T-helper 2 cell treated with Interferon-gamma antibody and Interleukin-4, amounts not matched to agents 5 μg/mL and 100 μg/mL, for 36 hours (primary cell): ENCODE results near the gene NRTN.
A peak's percentile ranks its signal among the peaks of the same experiment; 100 is the strongest.
"Not testable (repeated sequence)": the region's sequence is repeated elsewhere in the genome, so short reads cannot be mapped to it uniquely, and the experiment has no call there.

Experiments used
- DNase-seq: peaks from one replicate; pipeline ENCODE4 v3.0.0; 2021; ENCODE audit warnings: low spot score
- H3K27ac Mint-ChIP-seq: one replicate; pipeline ENCODE4 v1.8.0; 2021; ENCODE audit warnings: mild to moderate bottlenecking, mixed read lengths
- H3K27me3 Mint-ChIP-seq: one replicate; pipeline ENCODE4 v1.8.0; 2021; ENCODE audit warnings: low read depth, mixed read lengths
- H3K36me3 Mint-ChIP-seq: one replicate; pipeline ENCODE4 v1.8.0; 2021; ENCODE audit warnings: low read depth, mixed read lengths
- H3K4me1 Mint-ChIP-seq: one replicate; pipeline ENCODE4 v1.8.0; 2021; ENCODE audit warnings: low read depth, mixed read lengths
- H3K4me3 Mint-ChIP-seq: one replicate; pipeline ENCODE4 v1.8.0; 2022; ENCODE audit warnings: mild to moderate bottlenecking, moderate library complexity, mixed read lengths
- H3K9me3 Mint-ChIP-seq: one replicate; pipeline ENCODE4 v1.8.0; 2021; ENCODE audit warnings: mixed read lengths

The NRTN gene, protein sequence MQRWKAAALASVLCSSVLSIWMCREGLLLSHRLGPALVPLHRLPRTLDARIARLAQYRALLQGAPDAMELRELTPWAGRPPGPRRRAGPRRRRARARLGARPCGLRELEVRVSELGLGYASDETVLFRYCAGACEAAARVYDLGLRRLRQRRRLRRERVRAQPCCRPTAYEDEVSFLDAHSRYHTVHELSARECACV

DNA sequence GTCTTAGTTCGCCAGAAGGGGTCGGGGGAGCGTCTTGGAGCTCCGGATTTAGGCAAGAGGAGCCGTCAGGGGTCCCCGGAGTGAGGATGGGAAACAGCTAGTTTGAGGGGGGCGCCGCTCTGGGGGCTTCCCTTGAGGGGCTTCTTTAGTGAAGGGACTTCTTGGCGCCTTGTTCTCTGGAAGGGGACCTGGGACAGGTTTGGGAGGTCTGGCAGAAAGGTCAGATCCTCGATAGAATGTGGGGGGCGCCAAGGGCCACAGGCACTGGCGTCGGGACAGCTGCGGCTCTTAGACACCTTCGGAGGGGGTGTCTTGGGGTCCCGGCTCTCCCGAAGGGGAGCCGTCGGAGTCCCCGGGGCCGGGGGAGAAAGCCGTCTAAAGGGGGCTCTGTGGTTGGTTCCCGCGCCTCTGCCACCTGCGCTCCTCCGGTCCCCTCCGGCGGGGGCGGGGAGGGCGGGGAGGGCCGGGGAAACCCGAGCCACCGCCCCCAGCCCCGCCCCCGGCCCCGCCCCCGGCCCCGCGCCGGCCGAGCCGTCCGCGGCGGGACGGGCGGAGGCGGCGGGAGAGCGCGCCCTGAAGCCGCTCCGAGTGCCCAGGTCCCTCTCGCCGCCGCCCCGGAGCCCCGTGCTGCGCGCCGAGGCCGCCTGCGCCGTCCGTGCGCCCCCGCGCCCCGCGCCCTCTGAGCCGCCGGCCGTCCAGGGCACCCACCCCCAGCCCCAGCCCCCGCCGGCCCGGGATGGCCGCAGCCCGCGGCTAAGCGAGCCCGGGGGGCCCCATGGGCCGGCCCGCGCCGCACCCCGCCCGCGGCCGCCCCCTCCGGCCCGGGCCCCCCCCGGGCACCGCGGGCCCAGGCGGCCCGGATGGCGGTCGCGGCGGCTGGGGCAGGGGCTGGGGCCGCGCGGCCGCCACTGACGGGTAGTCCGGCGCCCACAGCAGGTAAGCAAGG, at the start of gene NRTN:
TSS of gene NRTN (plus strand) at position 552 of the 946 bp plus-strand sequence. CDS start 19,099 bp downstream, outside the sequence.
- Mint-ChIP-seq H3K9me3 (no peaks in the 10 kb centered on the region), H3K4me1 (peaks cover 18% of the 10 kb centered on the region), H3K36me3 (no peaks in the 10 kb centered on the region), H3K27ac (peak within 1 kb of the TSS; percentile 15), H3K4me3 (peak within 1 kb of the TSS; percentile 72), H3K27me3 (peaks cover 38% of the 10 kb centered on the region)
- DNase-seq, result no peak

DNA sequence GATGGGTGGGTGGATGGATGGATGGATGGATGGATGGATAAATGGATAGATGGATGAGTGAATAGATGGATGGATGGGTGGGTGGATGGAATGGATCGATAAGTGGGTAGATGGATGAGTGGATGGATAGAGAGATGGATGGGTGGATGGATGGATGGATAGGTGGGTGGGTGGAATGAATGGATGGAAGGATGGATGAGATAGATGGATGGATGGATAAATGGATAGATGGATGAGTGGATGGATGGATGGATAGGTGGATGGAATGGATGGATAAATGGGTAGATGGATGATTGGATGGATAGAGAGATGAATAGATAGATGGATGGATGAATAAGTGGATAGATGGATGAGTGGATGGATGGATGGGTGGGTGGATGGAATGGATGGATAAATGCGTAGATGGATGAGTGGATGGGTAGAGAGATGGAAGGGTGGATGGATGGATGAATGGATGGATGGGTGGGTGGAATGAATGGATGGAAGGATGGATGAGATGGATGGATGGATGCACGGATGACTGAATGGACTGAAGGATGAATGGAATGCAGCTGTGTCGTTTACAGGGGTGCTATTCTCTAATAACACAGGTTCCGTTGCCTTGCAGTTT, 42.2 kb upstream of the NRTN start:
- Mint-ChIP-seq H3K36me3 (no peaks in the 10 kb centered on the region), H3K4me1 (no peaks in the 10 kb centered on the region), H3K9me3 (no peaks in the 10 kb centered on the region), H3K27me3 (no peaks in the 10 kb centered on the region), H3K27ac (no peak overlapping the region), H3K4me3 (no peak overlapping the region)
- DNase-seq, result no peak

DNA sequence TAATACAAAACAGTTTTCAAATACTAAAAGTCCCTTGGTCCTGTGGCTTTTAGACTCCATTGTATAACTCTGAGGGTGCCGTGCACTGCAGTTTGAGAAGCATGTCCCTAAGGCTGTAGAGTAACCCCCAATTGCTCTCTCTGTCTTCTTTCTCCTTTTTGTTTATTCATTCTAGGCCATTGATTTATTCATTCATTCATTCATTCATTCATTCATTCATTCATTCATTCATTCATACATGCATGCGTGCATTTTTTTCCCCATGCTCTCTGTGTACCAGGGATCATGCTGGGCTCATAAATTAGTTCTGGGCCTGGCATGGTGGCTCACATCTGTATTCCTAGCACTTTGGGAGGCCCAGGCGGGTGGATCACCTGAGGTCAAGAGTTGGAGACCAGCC, 39.6 kb upstream of the NRTN start:
- no peaks in the 10 kb centered on the region for H3K4me1 Mint-ChIP-seq
- H3K4me3 Mint-ChIP-seq, result no peak overlapping the region
- no peaks in the 10 kb centered on the region for H3K9me3 Mint-ChIP-seq
- DNase-seq, result no peak
- H3K27ac Mint-ChIP-seq, result no peak overlapping the region
- no peaks in the 10 kb centered on the region for H3K36me3 Mint-ChIP-seq
- no peaks in the 10 kb centered on the region for H3K27me3 Mint-ChIP-seq

DNA sequence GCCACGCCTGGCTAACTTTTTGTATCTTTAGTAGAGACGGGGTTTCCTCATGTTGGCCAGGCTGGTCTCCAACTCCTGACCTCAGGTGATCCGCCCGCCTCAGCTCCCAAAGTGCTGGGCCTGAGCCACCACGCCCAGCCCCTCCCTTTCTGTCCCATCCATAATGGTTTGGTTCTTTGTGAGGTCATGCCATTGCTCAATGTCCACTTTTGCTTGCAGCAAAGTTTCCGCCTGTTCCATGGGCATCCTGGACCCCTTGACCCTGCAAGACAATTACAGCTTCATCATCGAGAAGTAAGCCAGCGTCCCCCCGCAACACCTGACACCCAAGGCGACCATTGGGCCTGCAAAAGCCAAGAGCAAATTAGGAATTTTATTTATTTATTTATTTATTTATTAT, 36.9 kb upstream of the NRTN start:
- no peak for DNase-seq
- H3K9me3 Mint-ChIP-seq, result no peaks in the 10 kb centered on the region
- H3K4me3 Mint-ChIP-seq, result no peak overlapping the region
- H3K27me3 Mint-ChIP-seq, result no peaks in the 10 kb centered on the region
- no peaks in the 10 kb centered on the region for H3K36me3 Mint-ChIP-seq
- H3K4me1 Mint-ChIP-seq, result no peaks in the 10 kb centered on the region
- no peak overlapping the region for H3K27ac Mint-ChIP-seq

DNA sequence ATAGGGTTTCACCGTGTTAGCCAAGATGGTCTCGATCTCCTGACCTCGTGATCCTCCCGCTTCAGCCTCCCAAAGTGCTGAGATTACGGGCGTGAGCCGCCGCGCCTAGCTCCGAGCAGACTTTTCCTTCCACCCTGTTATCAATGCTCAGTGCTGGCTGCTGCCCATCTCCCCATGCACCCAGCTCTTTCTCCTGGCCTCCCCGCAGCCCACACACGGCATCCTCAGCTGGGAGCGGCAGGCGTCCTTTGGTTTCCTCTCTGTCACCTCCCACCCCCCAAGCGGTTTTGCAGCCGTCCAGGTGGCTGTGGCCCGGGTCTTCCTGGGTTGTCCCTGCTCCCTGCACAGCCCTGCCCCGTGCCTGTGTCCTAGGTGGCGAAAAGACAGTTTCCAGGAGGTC, 32.5 kb upstream of the NRTN start:
- Mint-ChIP-seq H3K27me3 (no peaks in the 10 kb centered on the region), H3K27ac (no peak overlapping the region), H3K9me3 (no peaks in the 10 kb centered on the region), H3K4me3 (no peak overlapping the region), H3K4me1 (no peaks in the 10 kb centered on the region), H3K36me3 (no peaks in the 10 kb centered on the region)
- no peak for DNase-seq

DNA sequence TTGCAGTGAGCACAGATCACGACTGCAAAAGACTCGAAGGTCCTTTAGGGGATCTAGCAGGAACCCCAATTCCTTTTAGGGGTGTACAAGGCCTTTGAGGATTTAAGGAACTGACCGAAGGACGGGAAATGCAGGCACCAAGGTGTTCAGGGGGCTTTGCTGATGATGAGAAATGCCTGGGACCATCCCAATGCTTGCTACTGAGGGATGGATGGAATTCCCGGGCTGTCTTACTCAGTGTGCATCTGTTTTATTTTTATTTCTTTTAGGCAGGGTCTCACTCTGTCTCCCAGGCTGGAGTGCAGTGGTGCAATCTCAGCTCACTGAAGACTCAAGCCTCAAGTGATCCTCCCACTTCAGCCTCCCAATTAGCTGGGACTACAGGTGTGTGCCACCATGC, 31.6 kb upstream of the NRTN start:
- no peak overlapping the region for H3K4me3 Mint-ChIP-seq
- H3K36me3 Mint-ChIP-seq, result no peaks in the 10 kb centered on the region
- no peak overlapping the region for H3K27ac Mint-ChIP-seq
- no peaks in the 10 kb centered on the region for H3K9me3 Mint-ChIP-seq
- no peaks in the 10 kb centered on the region for H3K27me3 Mint-ChIP-seq
- H3K4me1 Mint-ChIP-seq, result no peaks in the 10 kb centered on the region
- no peak for DNase-seq

DNA sequence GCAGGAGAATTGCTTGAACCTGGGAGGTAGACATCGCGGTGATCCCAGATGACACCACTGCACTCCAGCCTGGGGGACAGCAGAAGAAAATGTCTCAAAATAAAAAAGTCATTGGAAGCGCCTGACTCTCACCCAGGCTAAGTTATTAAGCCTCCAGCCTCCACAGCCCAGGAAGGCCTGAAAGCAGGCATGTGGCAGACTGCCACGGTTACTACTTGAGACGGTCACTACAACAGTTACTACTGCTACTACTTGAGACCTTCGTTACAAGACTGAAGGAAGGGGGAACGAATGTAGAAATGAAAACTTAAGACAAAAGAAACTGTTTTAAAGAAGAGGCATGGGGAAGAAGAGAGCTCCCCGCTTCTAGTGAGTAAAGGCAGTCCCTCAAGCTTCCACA, 29.9 kb upstream of the NRTN start:
- no peaks in the 10 kb centered on the region for H3K36me3 Mint-ChIP-seq
- H3K9me3 Mint-ChIP-seq, result no peaks in the 10 kb centered on the region
- no peaks in the 10 kb centered on the region for H3K4me1 Mint-ChIP-seq
- no peak overlapping the region for H3K27ac Mint-ChIP-seq
- DNase-seq, result no peak
- no peak overlapping the region for H3K4me3 Mint-ChIP-seq
- H3K27me3 Mint-ChIP-seq, result no peaks in the 10 kb centered on the region

DNA sequence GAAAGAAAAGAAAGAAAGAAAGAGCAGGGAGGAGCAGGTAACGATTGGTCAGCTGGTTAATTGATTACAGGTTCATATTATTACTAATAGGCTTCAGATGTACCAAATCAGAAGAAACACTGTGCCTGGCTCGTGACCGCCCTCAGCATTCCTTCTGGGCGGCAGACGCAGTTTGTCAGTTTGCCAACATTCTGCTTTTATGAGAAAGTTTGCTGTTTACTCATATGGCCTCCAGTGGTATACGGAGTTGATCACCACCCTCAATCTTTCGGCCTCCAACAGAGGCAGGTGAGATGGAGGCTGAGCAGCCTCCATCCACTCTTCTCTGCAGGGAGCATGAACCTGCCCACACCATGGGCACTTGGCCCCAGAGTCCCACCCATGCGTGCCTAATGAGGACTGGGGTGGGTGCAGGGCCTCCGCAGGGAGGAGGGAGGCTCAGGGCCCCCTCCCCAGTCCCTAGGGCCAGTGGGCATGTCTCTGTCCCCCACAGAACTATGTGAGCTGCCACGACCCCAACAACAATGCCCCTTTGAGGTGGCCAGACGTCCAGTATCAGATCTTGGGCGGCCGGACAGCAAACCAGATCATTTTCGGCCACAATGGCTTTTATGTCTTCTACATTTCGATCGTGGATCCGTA, 29.1 kb upstream of the NRTN start:
- Mint-ChIP-seq H3K4me3 (no peak overlapping the region), H3K4me1 (no peaks in the 10 kb centered on the region), H3K9me3 (no peaks in the 10 kb centered on the region), H3K36me3 (no peaks in the 10 kb centered on the region), H3K27ac (no peak overlapping the region), H3K27me3 (no peaks in the 10 kb centered on the region)
- no peak for DNase-seq

DNA sequence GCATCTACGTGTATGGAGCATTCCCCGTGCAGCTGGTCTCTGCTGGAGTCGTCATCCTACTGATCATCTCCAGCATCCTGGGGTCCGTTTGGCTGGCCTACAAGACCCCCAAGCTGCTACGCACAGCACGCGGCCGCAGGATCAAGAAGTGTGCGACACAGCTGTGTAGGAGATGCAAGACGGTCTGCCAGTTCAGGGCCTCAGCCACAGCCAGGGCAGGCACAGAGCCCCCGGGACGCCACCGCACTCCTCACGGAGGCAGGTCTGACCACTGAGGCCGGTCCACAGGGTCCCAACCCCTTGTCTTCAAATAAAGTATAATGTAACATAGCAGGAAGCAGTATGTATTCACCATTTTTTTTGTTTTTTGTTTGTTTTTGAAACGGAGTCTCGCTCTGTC, 26.5 kb upstream of the NRTN start:
- no peak overlapping the region for H3K4me3 Mint-ChIP-seq
- H3K4me1 Mint-ChIP-seq, result no peaks in the 10 kb centered on the region
- H3K27me3 Mint-ChIP-seq, result no peaks in the 10 kb centered on the region
- H3K36me3 Mint-ChIP-seq, result no peaks in the 10 kb centered on the region
- H3K9me3 Mint-ChIP-seq, result no peaks in the 10 kb centered on the region
- DNase-seq, result no peak
- H3K27ac Mint-ChIP-seq, result no peak overlapping the region

DNA sequence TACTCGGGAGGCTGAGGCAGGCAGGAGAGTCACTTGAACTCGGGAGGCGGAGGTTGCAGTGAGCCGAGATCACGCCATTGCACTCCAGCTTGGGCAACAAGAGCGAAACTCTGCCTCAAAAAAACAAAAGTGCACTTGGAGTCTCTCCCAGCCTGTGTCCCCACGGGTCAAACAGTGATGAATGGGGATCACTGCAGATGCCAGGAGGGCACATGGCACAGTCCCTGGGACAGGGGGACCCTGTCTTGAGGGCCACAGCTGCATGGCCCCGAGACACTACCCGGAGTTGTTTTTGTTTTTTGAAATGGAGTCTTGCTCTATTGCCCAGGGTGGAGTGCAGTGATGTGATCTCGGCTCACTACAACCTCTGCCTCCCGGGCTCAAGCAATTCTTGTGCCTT, 24.0 kb upstream of the NRTN start:
- DNase-seq, H3K27ac Mint-ChIP-seq, H3K36me3 Mint-ChIP-seq, H3K9me3 Mint-ChIP-seq, H3K4me3 Mint-ChIP-seq, H3K4me1 Mint-ChIP-seq, H3K27me3 Mint-ChIP-seq: not testable (repeated sequence)

DNA sequence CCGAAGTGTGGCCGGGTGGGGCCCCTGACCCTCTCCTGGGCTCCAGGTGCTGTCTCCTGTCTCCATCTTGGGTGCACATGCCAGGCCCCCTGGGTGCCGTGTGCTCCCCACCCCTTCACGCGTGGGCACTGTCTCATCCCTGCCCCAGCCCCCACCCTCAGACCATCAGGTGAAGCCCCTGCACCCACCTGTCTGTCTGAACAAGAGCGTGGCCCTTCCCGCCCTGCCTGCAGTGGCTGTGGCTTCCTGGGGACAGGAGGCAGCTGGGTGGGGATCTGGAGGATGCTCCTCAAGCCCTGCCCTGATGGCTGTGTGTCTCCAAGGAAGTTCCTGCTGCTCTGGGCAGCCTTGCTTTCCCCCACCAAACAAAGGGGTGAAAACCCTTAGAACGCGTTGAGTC, 22.5 kb upstream of the NRTN start:
- Mint-ChIP-seq H3K9me3 (no peaks in the 10 kb centered on the region), H3K36me3 (peaks cover 11% of the 10 kb centered on the region), H3K27ac (no peak overlapping the region), H3K4me3 (no peak overlapping the region), H3K27me3 (no peaks in the 10 kb centered on the region), H3K4me1 (no peaks in the 10 kb centered on the region)
- no peak for DNase-seq

DNA sequence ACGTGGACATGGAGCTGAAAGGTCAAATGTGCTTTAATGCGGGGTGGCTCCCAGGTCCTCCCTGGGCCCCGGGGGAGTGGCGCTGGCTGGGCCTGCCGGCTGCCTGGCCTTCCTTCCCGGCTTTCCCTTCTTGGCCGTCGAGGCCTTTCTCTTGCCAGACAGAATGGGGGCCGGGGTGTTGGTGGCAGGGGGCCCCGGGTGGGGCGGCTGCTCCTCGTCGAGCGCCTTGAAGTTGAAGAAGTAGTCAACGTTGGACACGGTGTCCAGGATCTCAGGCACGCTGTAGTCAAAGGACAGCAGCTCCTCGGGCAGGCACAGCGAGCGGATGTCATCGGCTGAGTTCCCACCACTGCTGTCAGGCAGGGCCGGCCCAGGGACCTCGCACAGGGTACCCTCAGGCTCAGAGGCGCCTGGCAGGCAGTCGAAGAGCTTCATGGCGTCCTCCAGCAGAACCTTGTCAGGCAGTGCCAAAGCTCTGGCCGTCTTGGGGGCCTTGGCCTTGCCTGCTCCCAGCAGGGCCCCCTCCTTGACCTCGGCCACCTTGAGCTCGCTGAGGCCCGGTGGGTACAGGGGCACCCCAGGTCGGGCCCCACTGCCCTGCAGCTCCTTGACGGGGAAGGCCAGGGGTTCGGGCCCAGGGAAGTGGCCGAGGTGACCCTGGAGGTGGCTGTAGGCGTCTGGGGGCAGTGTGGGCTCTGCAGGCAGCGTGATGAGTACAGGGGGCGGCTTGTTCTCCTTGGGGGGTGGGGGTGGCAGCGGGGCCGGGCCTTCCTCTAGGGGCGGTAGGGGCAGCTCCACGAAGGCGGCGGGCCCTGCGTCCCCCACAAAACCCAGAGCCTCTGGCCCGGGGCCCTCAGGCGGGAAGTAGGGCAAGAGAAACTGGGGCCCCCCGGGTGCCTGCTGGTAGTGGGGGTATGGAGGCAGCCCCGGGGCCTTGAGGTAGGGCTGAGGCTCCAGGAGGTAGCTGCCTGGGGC, 21.6 kb upstream of the NRTN start:
- Mint-ChIP-seq H3K36me3 (peaks cover 15% of the 10 kb centered on the region), H3K27ac (no peak overlapping the region), H3K9me3 (no peaks in the 10 kb centered on the region), H3K4me3 (no peak overlapping the region), H3K4me1 (no peaks in the 10 kb centered on the region), H3K27me3 (no peaks in the 10 kb centered on the region)
- no peak for DNase-seq

DNA sequence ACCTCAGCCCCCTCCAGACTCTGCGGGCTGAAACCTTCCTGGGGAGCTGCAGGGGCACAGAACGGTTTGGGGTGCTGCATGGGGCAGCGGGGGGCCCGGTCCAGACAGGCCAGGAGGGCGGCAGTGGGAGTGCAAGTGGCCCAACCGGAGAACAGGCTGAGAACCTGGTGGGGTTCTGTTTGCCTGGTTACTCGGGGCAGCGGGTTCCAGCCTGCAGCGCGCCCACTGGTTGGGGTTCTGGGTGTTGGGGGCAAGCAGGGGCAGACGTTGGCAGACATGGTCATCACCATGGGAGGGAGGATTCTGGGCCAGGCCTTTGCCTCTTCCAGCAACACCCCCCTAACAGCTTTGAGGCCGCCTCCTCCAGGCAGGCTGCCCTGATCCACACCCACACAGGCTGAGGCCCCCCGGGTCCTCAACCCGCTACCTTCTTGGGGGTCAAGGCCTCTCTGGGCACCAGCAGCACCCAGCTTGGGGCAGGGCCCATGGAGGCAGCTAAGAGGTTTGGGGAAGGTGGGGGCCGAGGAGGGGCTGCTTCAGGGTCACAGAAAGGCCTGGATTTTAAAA, 20.2 kb upstream of the NRTN start, which contains the start of gene PRR22:
TSS of gene PRR22 (minus strand) at position 166 of the 567 bp plus-strand sequence. CDS start at position 80, 86 bp downstream.
- H3K27ac Mint-ChIP-seq, result no peak within 1 kb of the TSS
- H3K27me3 Mint-ChIP-seq, result no peaks in the 10 kb centered on the region
- DNase-seq, result no peak
- H3K4me3 Mint-ChIP-seq, result no peak within 1 kb of the TSS
- no peaks in the 10 kb centered on the region for H3K4me1 Mint-ChIP-seq
- H3K36me3 Mint-ChIP-seq, result peaks cover 21% of the 10 kb centered on the region
- H3K9me3 Mint-ChIP-seq, result no peaks in the 10 kb centered on the region
